Fibroblast of lung (primary cell): ENCODE data around the gene PALLD. TPM values are rescaled to one million over a fixed set of nuclear protein-coding genes. Genes with fewer than 3 reads are reported as not detected.

Experiments used
- DNase-seq, 2 donors: peaks; one replicate each; pipeline versions ENCODE4 v3.0.0 to v3.0.0-alpha.2; 2010; ENCODE audit warnings: low read depth in 2 of 2
- H2AFZ ChIP-seq: 2 replicates; pipeline ENCODE4 v1.5.1; 2012; ENCODE audit warnings: low read length, control low read depth, inconsistent platforms
- H3K27ac ChIP-seq: 2 replicates; pipeline ENCODE4 v1.5.1; 2011; ENCODE audit warnings: low read length, control low read depth; ENCODE audit not compliant: insufficient read depth
- H3K27me3 ChIP-seq: 2 replicates; pipeline ENCODE4 v1.5.1; 2011; ENCODE audit warnings: mild to moderate bottlenecking, low read length; ENCODE audit not compliant: control insufficient read depth, insufficient read depth
- H3K36me3 ChIP-seq: 2 replicates; pipeline ENCODE4 v1.5.1; 2011; ENCODE audit warnings: low read length; ENCODE audit not compliant: control insufficient read depth, insufficient read depth
- H3K4me1 ChIP-seq: 2 replicates; pipeline ENCODE4 v1.5.1; 2011; ENCODE audit warnings: low read length; ENCODE audit not compliant: control insufficient read depth, insufficient read depth; ENCODE audit errors: extremely low read depth
- H3K4me2 ChIP-seq: 2 replicates; pipeline ENCODE4 v1.5.1; 2011; ENCODE audit warnings: low read length, control low read depth; ENCODE audit not compliant: insufficient read depth; ENCODE audit errors: extremely low read depth
- H3K4me3 ChIP-seq, 4 experiments: fragments of 200-600 bp in 1 of 4; sonication (generic) in 1 of 4; replicated peaks in 1 of 4; 2 replicates each; pipeline ENCODE4 v1.5.1; 2011 to 2016; ENCODE audit warnings: low read length in 4 of 4, low read depth in 3 of 4, mild to moderate bottlenecking in 3 of 4, control low read depth in 2 of 4, inconsistent platforms in 1 of 4, mixed read lengths in 1 of 4; ENCODE audit not compliant: insufficient read depth in 1 of 4; ENCODE audit errors: control extremely low read depth in 1 of 4
- H3K79me2 ChIP-seq: 2 replicates; pipeline ENCODE4 v1.5.1; 2012; ENCODE audit warnings: mild to moderate bottlenecking, low read length, inconsistent platforms; ENCODE audit not compliant: control insufficient read depth, insufficient read depth
- H3K9ac ChIP-seq: 2 replicates; pipeline ENCODE4 v1.5.1; 2011; ENCODE audit warnings: mild to moderate bottlenecking, low read length, control low read depth; ENCODE audit not compliant: insufficient read depth
- H3K9me3 ChIP-seq: 2 replicates; pipeline ENCODE4 v1.5.1; 2012; ENCODE audit warnings: low read depth, low read length; ENCODE audit not compliant: control insufficient read depth, insufficient read depth
- H4K20me1 ChIP-seq: 2 replicates; pipeline ENCODE4 v1.5.1; 2011; ENCODE audit warnings: low read length; ENCODE audit not compliant: control insufficient read depth, insufficient read depth; ENCODE audit errors: extremely low read depth
- EZH2 ChIP-seq: IDR thresholded peaks from 2 replicates; pipeline ENCODE4 v1.5.1; 2012; ENCODE audit warnings: low read length, control low read depth, mild to moderate bottlenecking; ENCODE audit errors: missing control alignments
- polyA plus RNA-seq, 2 donors: library from polyadenylated mRNA; depleted of rRNA in 1 of 2; stranded (reverse) in 1 of 2; unstranded in 1 of 2; fragments of >200 nt; gene quantifications; 2 replicates each; pipeline ENCODE4 v1.2.1, GENCODE V29; 2011 to 2012; ENCODE audit warnings: missing spikeins in 1 of 2
- total RNA-seq: library from RNA; depleted of rRNA; stranded (reverse); fragments of >200 nt; gene quantifications from 2 replicates; pipeline ENCODE4 v1.2.1, GENCODE V29; 2014
- TF ChIP-seq, protein P1 (sequence below), 2 donors: IDR thresholded peaks in 1 of 2; conservative IDR thresholded peaks in 1 of 2; 1 replicate in 1 of 2; 2 replicates in 1 of 2; pipeline ENCODE4 v1.5.1; 2011 to 2012; ENCODE audit warnings: low read length in 2 of 2, control low read depth in 1 of 2, inconsistent platforms in 1 of 2, low read depth in 1 of 2, mild to moderate bottlenecking in 1 of 2

The PALLD gene
- total and polyA plus RNA-seq, 2 donors (not counting 1 experiment from before 2014, with no cell fraction given): 200 to 205 TPM

- Histone ChIP-seq H2AFZ (no peak overlapping the region), H4K20me1 (no peaks in the 10 kb centered on the region), H3K4me3 (no peak overlapping the region), H3K27me3 (no peaks in the 10 kb centered on the region), H3K9ac (no peak overlapping the region), H3K27ac (no peak overlapping the region), H3K4me1 (no peaks in the 10 kb centered on the region), H3K4me2 (no peak overlapping the region), H3K36me3 (no peaks in the 10 kb centered on the region), H3K79me2 (no peaks in the 10 kb centered on the region), H3K9me3 (no peaks in the 10 kb centered on the region)
- DNase-seq: no peak
- TF ChIP-seq, protein P1, sequence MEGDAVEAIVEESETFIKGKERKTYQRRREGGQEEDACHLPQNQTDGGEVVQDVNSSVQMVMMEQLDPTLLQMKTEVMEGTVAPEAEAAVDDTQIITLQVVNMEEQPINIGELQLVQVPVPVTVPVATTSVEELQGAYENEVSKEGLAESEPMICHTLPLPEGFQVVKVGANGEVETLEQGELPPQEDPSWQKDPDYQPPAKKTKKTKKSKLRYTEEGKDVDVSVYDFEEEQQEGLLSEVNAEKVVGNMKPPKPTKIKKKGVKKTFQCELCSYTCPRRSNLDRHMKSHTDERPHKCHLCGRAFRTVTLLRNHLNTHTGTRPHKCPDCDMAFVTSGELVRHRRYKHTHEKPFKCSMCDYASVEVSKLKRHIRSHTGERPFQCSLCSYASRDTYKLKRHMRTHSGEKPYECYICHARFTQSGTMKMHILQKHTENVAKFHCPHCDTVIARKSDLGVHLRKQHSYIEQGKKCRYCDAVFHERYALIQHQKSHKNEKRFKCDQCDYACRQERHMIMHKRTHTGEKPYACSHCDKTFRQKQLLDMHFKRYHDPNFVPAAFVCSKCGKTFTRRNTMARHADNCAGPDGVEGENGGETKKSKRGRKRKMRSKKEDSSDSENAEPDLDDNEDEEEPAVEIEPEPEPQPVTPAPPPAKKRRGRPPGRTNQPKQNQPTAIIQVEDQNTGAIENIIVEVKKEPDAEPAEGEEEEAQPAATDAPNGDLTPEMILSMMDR (conservative IDR thresholded peaks at IDR 0.05 in 1 of 2, IDR thresholded peaks at IDR 0.05 in 1 of 2; ENCODE audit: low read depth in 1 of 2, low read length in 2 of 2): no peak
- TF ChIP-seq EZH2: no peak
Measured at GRCh38 chr4:168575473-168575872, 78.6 kb downstream of the PALLD start.

DNA sequence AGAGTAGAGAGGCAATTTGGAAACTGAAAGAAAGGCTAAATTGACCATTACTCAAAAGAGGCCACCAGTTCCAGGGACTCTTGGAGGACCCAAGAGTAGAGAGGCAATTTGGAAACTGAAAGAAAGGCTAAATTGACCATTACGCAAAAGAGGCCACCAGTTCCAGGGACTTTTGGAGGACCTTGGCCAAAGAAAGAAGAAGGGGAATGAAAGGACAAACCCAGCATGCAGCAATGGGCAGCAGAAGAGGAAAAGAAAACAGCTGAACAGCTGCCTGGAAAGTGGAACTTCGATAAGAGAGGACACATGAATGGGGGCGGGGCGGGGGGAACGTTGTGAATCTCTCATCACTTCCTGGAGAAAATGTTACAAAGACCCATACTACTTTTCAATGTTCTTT lies 80.8 kb downstream of the PALLD start:
- Histone ChIP-seq H3K4me2 (no peak overlapping the region), H3K36me3 (no peaks in the 10 kb centered on the region), H3K27ac (no peak overlapping the region), H4K20me1 (no peaks in the 10 kb centered on the region), H3K27me3 (no peaks in the 10 kb centered on the region), H3K9ac (no peak overlapping the region), H3K4me3 (no peak overlapping the region), H3K79me2 (no peaks in the 10 kb centered on the region), H2AFZ (peak overlapping the region; percentile 44), H3K4me1 (no peaks in the 10 kb centered on the region), H3K9me3 (no peaks in the 10 kb centered on the region)
- no peak for DNase-seq
- TF ChIP-seq, protein P1 (conservative IDR thresholded peaks at IDR 0.05 in 1 of 2, IDR thresholded peaks at IDR 0.05 in 1 of 2; ENCODE audit: low read depth in 1 of 2, low read length in 2 of 2): no peak
- TF ChIP-seq EZH2: no peak

GRCh38 chr4:168580228-168580627 lies 83.4 kb downstream of the PALLD start:
- no peak overlapping the region for H3K27ac ChIP-seq
- no peaks in the 10 kb centered on the region for H3K27me3 ChIP-seq
- no peaks in the 10 kb centered on the region for H3K36me3 ChIP-seq
- no peak for DNase-seq
- H3K9me3 ChIP-seq: no peaks in the 10 kb centered on the region
- H3K4me2 ChIP-seq: no peak overlapping the region
- no peak for TF ChIP-seq EZH2
- TF ChIP-seq, protein P1 (conservative IDR thresholded peaks at IDR 0.05 in 1 of 2, IDR thresholded peaks at IDR 0.05 in 1 of 2; ENCODE audit: low read depth in 1 of 2, low read length in 2 of 2): no peak
- H2AFZ ChIP-seq: no peak overlapping the region
- no peak overlapping the region for H3K9ac ChIP-seq
- H3K4me1 ChIP-seq: peaks cover 8% of the 10 kb centered on the region
- H3K79me2 ChIP-seq: no peaks in the 10 kb centered on the region
- no peaks in the 10 kb centered on the region for H4K20me1 ChIP-seq
- no peak overlapping the region for H3K4me3 ChIP-seq
